Dendritic cell treated with granulocyte-macrophage colony-stimulating factor and Interleukin-4, amounts not matched to agents 40 ng/mL and 50 ng/mL, for 4 days (primary cell): ENCODE results near the gene TMEM92.
A peak's percentile ranks its signal among the peaks of the same experiment; 100 is the strongest.
"Not testable (repeated sequence)": the region's sequence is repeated elsewhere in the genome, so short reads cannot be mapped to it uniquely, and the experiment has no call there.

Source experiments
- H3K27ac Mint-ChIP-seq: one replicate; pipeline ENCODE4 v1.8.0; 2022; ENCODE audit warnings: mild to moderate bottlenecking, mixed read lengths
- H3K27me3 Mint-ChIP-seq: one replicate; pipeline ENCODE4 v1.8.0; 2022; ENCODE audit warnings: mild to moderate bottlenecking, mixed read lengths
- H3K36me3 Mint-ChIP-seq: one replicate; pipeline ENCODE4 v1.8.0; 2022; ENCODE audit warnings: low read depth, mixed read lengths
- H3K4me1 Mint-ChIP-seq: one replicate; pipeline ENCODE4 v1.8.0; 2022; ENCODE audit warnings: low read depth, mixed read lengths
- H3K4me3 Mint-ChIP-seq: one replicate; pipeline ENCODE4 v1.8.0; 2022; ENCODE audit warnings: mild to moderate bottlenecking, moderate library complexity, mixed read lengths
- H3K9me3 Mint-ChIP-seq: one replicate; pipeline ENCODE4 v1.8.0; 2022; ENCODE audit warnings: mixed read lengths
- intact Hi-C: fragments of 100-400 bp; cut with micrococcal nuclease; formaldehyde crosslinking; loops from one replicate; pipeline ENCODE4 v1.15.0; 2022

The TMEM92 gene

GRCh38 chr17:50277357-50277754 is 3.1 kb downstream of the TMEM92 start:
- Mint-ChIP-seq H3K36me3 (peaks cover 6% of the 10 kb centered on the region), H3K9me3 (peaks cover 8% of the 10 kb centered on the region), H3K4me3 (no peak overlapping the region), H3K4me1 (peaks cover 38% of the 10 kb centered on the region), H3K27me3 (peaks cover 42% of the 10 kb centered on the region), H3K27ac (no peak overlapping the region)
- intact Hi-C loops: no loop called here

GRCh38 chr17:50278526-50279180 is 4.4 kb downstream of the TMEM92 start:
- H3K27me3 Mint-ChIP-seq: peaks cover 33% of the 10 kb centered on the region
- peaks cover 21% of the 10 kb centered on the region for H3K9me3 Mint-ChIP-seq
- no peak overlapping the region for H3K27ac Mint-ChIP-seq
- no peak overlapping the region for H3K4me3 Mint-ChIP-seq
- H3K36me3 Mint-ChIP-seq: peaks cover 16% of the 10 kb centered on the region
- intact Hi-C loops: no loop called here
- peaks cover 37% of the 10 kb centered on the region for H3K4me1 Mint-ChIP-seq

- Mint-ChIP-seq H3K36me3 (peaks cover 20% of the 10 kb centered on the region), H3K9me3 (peaks cover 22% of the 10 kb centered on the region), H3K27ac (no peak overlapping the region), H3K27me3 (peaks cover 32% of the 10 kb centered on the region), H3K4me3 (no peak overlapping the region), H3K4me1 (peaks cover 40% of the 10 kb centered on the region)
- intact Hi-C loops: no loop called here
Measured at GRCh38 chr17:50279181-50279526, 4.9 kb downstream of the TMEM92 start.

GRCh38 chr17:50279639-50280038 is 5.4 kb downstream of the TMEM92 start:
- Mint-ChIP-seq H3K9me3 (peaks cover 22% of the 10 kb centered on the region), H3K27ac (no peak overlapping the region), H3K36me3 (peaks cover 20% of the 10 kb centered on the region), H3K27me3 (peaks cover 27% of the 10 kb centered on the region), H3K4me1 (peaks cover 39% of the 10 kb centered on the region), H3K4me3 (no peak overlapping the region)
- intact Hi-C loops: no loop called here

GRCh38 chr17:50280068-50280467 is 5.8 kb downstream of the TMEM92 start:
- Mint-ChIP-seq H3K4me1 (peaks cover 38% of the 10 kb centered on the region), H3K27me3 (peaks cover 22% of the 10 kb centered on the region), H3K27ac (no peak overlapping the region), H3K4me3 (no peak overlapping the region), H3K36me3 (peaks cover 20% of the 10 kb centered on the region), H3K9me3 (peaks cover 22% of the 10 kb centered on the region)
- intact Hi-C loops: no loop called here

GRCh38 chr17:50280801-50281441 is 6.7 kb downstream of the TMEM92 start:
- Mint-ChIP-seq H3K36me3 (peaks cover 20% of the 10 kb centered on the region), H3K9me3 (peaks cover 22% of the 10 kb centered on the region), H3K4me1 (peaks cover 40% of the 10 kb centered on the region), H3K27ac (no peak overlapping the region), H3K4me3 (no peak overlapping the region), H3K27me3 (peaks cover 16% of the 10 kb centered on the region)
- intact Hi-C loops: no loop called here

- peaks cover 41% of the 10 kb centered on the region for H3K4me1 Mint-ChIP-seq
- H3K36me3 Mint-ChIP-seq: peaks cover 20% of the 10 kb centered on the region
- peaks cover 22% of the 10 kb centered on the region for H3K9me3 Mint-ChIP-seq
- H3K27me3 Mint-ChIP-seq: peaks cover 11% of the 10 kb centered on the region
- no peak overlapping the region for H3K4me3 Mint-ChIP-seq
- intact Hi-C loops: no loop called here
- H3K27ac Mint-ChIP-seq: no peak overlapping the region
Measured at GRCh38 chr17:50281739-50282401, 7.6 kb downstream of the TMEM92 start.

- Mint-ChIP-seq H3K36me3 (peaks cover 20% of the 10 kb centered on the region), H3K27ac (no peak overlapping the region), H3K9me3 (peaks cover 22% of the 10 kb centered on the region), H3K4me3 (no peak overlapping the region), H3K27me3 (peaks cover 6% of the 10 kb centered on the region), H3K4me1 (peaks cover 39% of the 10 kb centered on the region)
- intact Hi-C loops: no loop called here
Measured at GRCh38 chr17:50283246-50283645, 9.0 kb downstream of the TMEM92 start.

GRCh38 chr17:50283714-50284113 is 9.4 kb downstream of the TMEM92 start:
- Mint-ChIP-seq H3K4me3 (no peak overlapping the region), H3K27ac (peak overlapping the region; percentile 9), H3K36me3 (peaks cover 20% of the 10 kb centered on the region), H3K27me3 (peaks cover 5% of the 10 kb centered on the region), H3K9me3 (peaks cover 22% of the 10 kb centered on the region), H3K4me1 (peaks cover 44% of the 10 kb centered on the region)
- intact Hi-C loops: no loop called here

GRCh38 chr17:50285941-50286340 is 11.7 kb downstream of the TMEM92 start:
- Mint-ChIP-seq H3K9me3 (peaks cover 22% of the 10 kb centered on the region), H3K27me3 (peaks cover 2% of the 10 kb centered on the region), H3K4me3 (no peak overlapping the region), H3K27ac (no peak overlapping the region), H3K4me1 (peaks cover 59% of the 10 kb centered on the region), H3K36me3 (peaks cover 20% of the 10 kb centered on the region)
- intact Hi-C loops: no loop called here

- H3K4me3 Mint-ChIP-seq, intact Hi-C loops, H3K27ac Mint-ChIP-seq, H3K27me3 Mint-ChIP-seq: not testable (repeated sequence)
- peaks cover 13% of the 10 kb centered on the region for H3K36me3 Mint-ChIP-seq
- peaks cover 15% of the 10 kb centered on the region for H3K9me3 Mint-ChIP-seq
- H3K4me1 Mint-ChIP-seq: peaks cover 52% of the 10 kb centered on the region
Measured at GRCh38 chr17:50287302-50287701, 13.0 kb downstream of the TMEM92 start.

- H3K9me3 Mint-ChIP-seq: peaks cover 4% of the 10 kb centered on the region
- no peak overlapping the region for H3K27ac Mint-ChIP-seq
- H3K36me3 Mint-ChIP-seq: peaks cover 7% of the 10 kb centered on the region
- peaks cover 45% of the 10 kb centered on the region for H3K4me1 Mint-ChIP-seq
- intact Hi-C loops: no loop called here
- H3K4me3 Mint-ChIP-seq: no peak overlapping the region
- H3K27me3 Mint-ChIP-seq: peaks cover 2% of the 10 kb centered on the region
Measured at GRCh38 chr17:50288306-50288705, 14.0 kb downstream of the TMEM92 start.

GRCh38 chr17:50289278-50289677 is 15.0 kb downstream of the TMEM92 start:
- intact Hi-C loops: no loop called here
- peaks cover 36% of the 10 kb centered on the region for H3K4me1 Mint-ChIP-seq
- no peaks in the 10 kb centered on the region for H3K36me3 Mint-ChIP-seq
- no peak overlapping the region for H3K4me3 Mint-ChIP-seq
- no peaks in the 10 kb centered on the region for H3K9me3 Mint-ChIP-seq
- no peaks in the 10 kb centered on the region for H3K27me3 Mint-ChIP-seq
- peak overlapping the region; percentile 74 for H3K27ac Mint-ChIP-seq

- Mint-ChIP-seq H3K36me3 (no peaks in the 10 kb centered on the region), H3K27ac (peak overlapping the region; percentile 74), H3K4me1 (peaks cover 33% of the 10 kb centered on the region), H3K4me3 (no peak overlapping the region), H3K9me3 (no peaks in the 10 kb centered on the region), H3K27me3 (no peaks in the 10 kb centered on the region)
- intact Hi-C loops: loop anchor here (10.0 kb wide), 1 partner anchor 195 kb away; the partner anchor contains the start of gene PDK2
Measured at GRCh38 chr17:50289991-50290702, 15.9 kb downstream of the TMEM92 start.
